ENCODE results near the gene HBG1.

- no peak for TF ChIP-seq CTCF (IDR thresholded peaks at IDR 0.05)
- TF ChIP-seq EZH2 (IDR thresholded peaks at IDR 0.05; ENCODE audit: borderline replicate concordance, insufficient read depth, low read depth, low read length, poor library complexity, severe bottlenecking): no peak
These were observed 43.4 kb upstream of the HBG1 start for GRCh38 chr11:5293028-5293427.
